Measurements from ENCODE around the gene LLGL1. TPM values are rescaled to one million over a fixed set of nuclear protein-coding genes. Genes with fewer than 3 reads are reported as not detected.

LLGL1 gene
- total RNA-seq, 1 donor from 2014 or later = 99.3 TPM

- TF ChIP-seq CTCF (conservative IDR thresholded peaks at IDR 0.05) = no peak
- Mint-ChIP-seq H3K4me1 (peaks cover 16% of the 10 kb centered on the region), H3K4me3 (peak within 1 kb of the TSS; percentile 88), H3K27ac (ENCODE audit: unreplicated experiment) (no peak within 1 kb of the TSS), H3K36me3 (ENCODE audit: low read depth) (no peaks in the 10 kb centered on the region), H3K27me3 (ENCODE audit: low read depth) (no peaks in the 10 kb centered on the region), H3K9me3 (no peaks in the 10 kb centered on the region)
- DNase-seq (ENCODE audit: low read depth, low spot score) = peak; percentile 83
Observed at GRCh38 chr17:18260332-18261145, 35.1 kb downstream of the LLGL1 start, which contains the start of gene MIEF2. Gene MIEF2 (plus strand): TSS chr17:18260662. CDS start chr17:18262721, 2,059 bp downstream.

GRCh38 chr17:18261146-18261515, 35.7 kb downstream of the LLGL1 start:
- no peak for DNase-seq (ENCODE audit: low read depth, low spot score)
- no peak for TF ChIP-seq CTCF (conservative IDR thresholded peaks at IDR 0.05)
- Mint-ChIP-seq H3K36me3 (ENCODE audit: low read depth) (no peaks in the 10 kb centered on the region), H3K4me3 (peak overlapping the region; percentile 88), H3K27ac (ENCODE audit: unreplicated experiment) (no peak overlapping the region), H3K4me1 (peaks cover 16% of the 10 kb centered on the region), H3K9me3 (no peaks in the 10 kb centered on the region), H3K27me3 (ENCODE audit: low read depth) (no peaks in the 10 kb centered on the region)

GRCh38 chr17:18261659-18262058, 36.2 kb downstream of the LLGL1 start:
- H3K27ac Mint-ChIP-seq (ENCODE audit: unreplicated experiment) = no peak overlapping the region
- H3K4me3 Mint-ChIP-seq = peak overlapping the region; percentile 88
- DNase-seq (ENCODE audit: low read depth, low spot score) = no peak
- H3K27me3 Mint-ChIP-seq (ENCODE audit: low read depth) = no peaks in the 10 kb centered on the region
- H3K36me3 Mint-ChIP-seq (ENCODE audit: low read depth) = no peaks in the 10 kb centered on the region
- peaks cover 19% of the 10 kb centered on the region for H3K4me1 Mint-ChIP-seq
- H3K9me3 Mint-ChIP-seq = no peaks in the 10 kb centered on the region
- TF ChIP-seq CTCF (conservative IDR thresholded peaks at IDR 0.05) = no peak

- H3K4me3 Mint-ChIP-seq = peak overlapping the region; percentile 88
Observed at GRCh38 chr17:18262111-18262510, 36.7 kb downstream of the LLGL1 start.

GRCh38 chr17:18262641-18263040, 37.2 kb downstream of the LLGL1 start:
- H3K4me1 Mint-ChIP-seq = peaks cover 14% of the 10 kb centered on the region
- no peaks in the 10 kb centered on the region for H3K9me3 Mint-ChIP-seq
- H3K27me3 Mint-ChIP-seq (ENCODE audit: low read depth) = no peaks in the 10 kb centered on the region
- no peak overlapping the region for H3K27ac Mint-ChIP-seq (ENCODE audit: unreplicated experiment)
- H3K36me3 Mint-ChIP-seq (ENCODE audit: low read depth) = no peaks in the 10 kb centered on the region
- peak overlapping the region; percentile 88 for H3K4me3 Mint-ChIP-seq
- DNase-seq (ENCODE audit: low read depth, low spot score) = no peak
- TF ChIP-seq CTCF (conservative IDR thresholded peaks at IDR 0.05) = no peak

More at GRCh38 chr17:18262111-18262510, 36.7 kb downstream of the LLGL1 start:
- TF ChIP-seq CTCF (conservative IDR thresholded peaks at IDR 0.05) = no peak
- Mint-ChIP-seq H3K27ac (ENCODE audit: unreplicated experiment) (no peak overlapping the region), H3K27me3 (ENCODE audit: low read depth) (no peaks in the 10 kb centered on the region), H3K9me3 (no peaks in the 10 kb centered on the region), H3K36me3 (ENCODE audit: low read depth) (no peaks in the 10 kb centered on the region), H3K4me1 (peaks cover 17% of the 10 kb centered on the region)
- DNase-seq (ENCODE audit: low read depth, low spot score) = no peak

All from neural crest cell (in vitro differentiated cells).